Fibroblast of lung (primary cell): Measurements from ENCODE around the gene DPP4.

Source experiments
- EZH2 ChIP-seq: IDR thresholded peaks from 2 replicates; pipeline ENCODE4 v1.5.1; 2012; ENCODE audit warnings: low read length, control low read depth, mild to moderate bottlenecking; ENCODE audit errors: missing control alignments
- TF ChIP-seq, protein P1 (sequence below), 2 donors: IDR thresholded peaks in 1 of 2; conservative IDR thresholded peaks in 1 of 2; 1 replicate in 1 of 2; 2 replicates in 1 of 2; pipeline ENCODE4 v1.5.1; 2011 to 2012; ENCODE audit warnings: low read length in 2 of 2, control low read depth in 1 of 2, inconsistent platforms in 1 of 2, low read depth in 1 of 2, mild to moderate bottlenecking in 1 of 2

GRCh38 chr2:162092008-162092390 is 18.0 kb upstream of the DPP4 start:
- TF ChIP-seq, protein P1, sequence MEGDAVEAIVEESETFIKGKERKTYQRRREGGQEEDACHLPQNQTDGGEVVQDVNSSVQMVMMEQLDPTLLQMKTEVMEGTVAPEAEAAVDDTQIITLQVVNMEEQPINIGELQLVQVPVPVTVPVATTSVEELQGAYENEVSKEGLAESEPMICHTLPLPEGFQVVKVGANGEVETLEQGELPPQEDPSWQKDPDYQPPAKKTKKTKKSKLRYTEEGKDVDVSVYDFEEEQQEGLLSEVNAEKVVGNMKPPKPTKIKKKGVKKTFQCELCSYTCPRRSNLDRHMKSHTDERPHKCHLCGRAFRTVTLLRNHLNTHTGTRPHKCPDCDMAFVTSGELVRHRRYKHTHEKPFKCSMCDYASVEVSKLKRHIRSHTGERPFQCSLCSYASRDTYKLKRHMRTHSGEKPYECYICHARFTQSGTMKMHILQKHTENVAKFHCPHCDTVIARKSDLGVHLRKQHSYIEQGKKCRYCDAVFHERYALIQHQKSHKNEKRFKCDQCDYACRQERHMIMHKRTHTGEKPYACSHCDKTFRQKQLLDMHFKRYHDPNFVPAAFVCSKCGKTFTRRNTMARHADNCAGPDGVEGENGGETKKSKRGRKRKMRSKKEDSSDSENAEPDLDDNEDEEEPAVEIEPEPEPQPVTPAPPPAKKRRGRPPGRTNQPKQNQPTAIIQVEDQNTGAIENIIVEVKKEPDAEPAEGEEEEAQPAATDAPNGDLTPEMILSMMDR (conservative IDR thresholded peaks at IDR 0.05 in 1 of 2, IDR thresholded peaks at IDR 0.05 in 1 of 2; ENCODE audit: low read depth in 1 of 2, low read length in 2 of 2): no peak
- TF ChIP-seq EZH2: no peak
